Measurements from ENCODE around the gene ZDHHC7. TPM values are rescaled to one million over a fixed set of nuclear protein-coding genes. Genes with fewer than 3 reads are reported as not detected.

Gene ZDHHC7
- total RNA-seq, 4 donors from 2014 or later: 45.9 to 65.5 (median 54.3) TPM

GRCh38 chr16:85029981-85030401, 18.7 kb upstream of the ZDHHC7 start:
- Histone ChIP-seq H3K4me3 (peak overlapping the region; percentile 76), H3K27me3 (no peaks in the 10 kb centered on the region), H3K27ac (peak overlapping the region; percentile 86), H3K4me1 (peaks cover 46% of the 10 kb centered on the region), H3K9me3 (no peaks in the 10 kb centered on the region), H3K36me3 (peaks cover 11% of the 10 kb centered on the region)
- no peak for DNase-seq (ENCODE audit: low spot score in 2 of 2)
- TF ChIP-seq POLR2AphosphoS5 (IDR thresholded peaks at IDR 0.05) (peak in 1 of 3 donors; percentile 18), CTCF (IDR thresholded peaks at IDR 0.05) (no peak)
- 62% methylated on average over 12 of the region's 16 CpGs for WGBS

GRCh38 chr16:85029408-85029784, 18.1 kb upstream of the ZDHHC7 start:
- 9% methylated on average over 4 of the region's 4 CpGs for WGBS
- Histone ChIP-seq H3K36me3 (peaks cover 11% of the 10 kb centered on the region), H3K4me3 (peak overlapping the region; percentile 76), H3K9me3 (no peaks in the 10 kb centered on the region), H3K27ac (peak overlapping the region; percentile 86), H3K4me1 (peaks cover 45% of the 10 kb centered on the region), H3K27me3 (no peaks in the 10 kb centered on the region)
- DNase-seq (ENCODE audit: low spot score in 2 of 2): no peak
- TF ChIP-seq CTCF (IDR thresholded peaks at IDR 0.05) (no peak), POLR2A (IDR thresholded peaks at IDR 0.05) (no peak), EP300 (IDR thresholded peaks at IDR 0.05) (no peak), POLR2AphosphoS5 (IDR thresholded peaks at IDR 0.05) (no peak)

- Histone ChIP-seq H3K4me1 (peaks cover 45% of the 10 kb centered on the region), H3K27ac (peak overlapping the region; percentile 86), H3K9me3 (no peaks in the 10 kb centered on the region), H3K27me3 (no peaks in the 10 kb centered on the region), H3K36me3 (peaks cover 11% of the 10 kb centered on the region), H3K4me3 (peak overlapping the region; percentile 76)
- TF ChIP-seq POLR2A (IDR thresholded peaks at IDR 0.05): no peak
- TF ChIP-seq EP300 (IDR thresholded peaks at IDR 0.05): no peak
- no peak for TF ChIP-seq CTCF (IDR thresholded peaks at IDR 0.05)
- TF ChIP-seq POLR2AphosphoS5 (IDR thresholded peaks at IDR 0.05): peak in 1 of 3 donors; percentile 9
- no peak for DNase-seq (ENCODE audit: low spot score in 2 of 2)
- 7% methylated on average over 17 of the region's 17 CpGs for WGBS
Measured at GRCh38 chr16:85028685-85029407, 17.5 kb upstream of the ZDHHC7 start.

- DNase-seq (ENCODE audit: low spot score in 2 of 2): peak in 1 of 2 donors; percentile 71
- H3K36me3 ChIP-seq: peaks cover 9% of the 10 kb centered on the region
- peak overlapping the region; percentile 76 for H3K4me3 ChIP-seq
- peaks cover 45% of the 10 kb centered on the region for H3K4me1 ChIP-seq
- H3K27ac ChIP-seq: peak overlapping the region; percentile 86
- WGBS: 5% methylated on average over 15 of the region's 41 CpGs
- H3K27me3 ChIP-seq: no peaks in the 10 kb centered on the region
- H3K9me3 ChIP-seq: no peaks in the 10 kb centered on the region
- no peak for TF ChIP-seq CTCF (IDR thresholded peaks at IDR 0.05)
- no peak for TF ChIP-seq EP300 (IDR thresholded peaks at IDR 0.05)
- no peak for TF ChIP-seq POLR2A (IDR thresholded peaks at IDR 0.05)
- no peak for TF ChIP-seq POLR2AphosphoS5 (IDR thresholded peaks at IDR 0.05)
Measured at GRCh38 chr16:85027958-85028684, 16.8 kb upstream of the ZDHHC7 start.

- peaks cover 45% of the 10 kb centered on the region for H3K4me1 ChIP-seq
- peak; percentile 95 to 97 for DNase-seq (ENCODE audit: low spot score in 2 of 2)
- peak within 1 kb of the TSS; percentile 76 for H3K4me3 ChIP-seq
- no peaks in the 10 kb centered on the region for H3K9me3 ChIP-seq
- H3K36me3 ChIP-seq: peaks cover 6% of the 10 kb centered on the region
- under 1% methylated on average over 15 of the region's 59 CpGs for whole genome bisulfite sequencing
- no peaks in the 10 kb centered on the region for H3K27me3 ChIP-seq
- H3K27ac ChIP-seq: peak within 1 kb of the TSS; percentile 86
- TF ChIP-seq POLR2A (IDR thresholded peaks at IDR 0.05) (peak in 1 of 2 donors; percentile 90), CTCF (IDR thresholded peaks at IDR 0.05) (no peak), POLR2AphosphoS5 (IDR thresholded peaks at IDR 0.05) (peak in 1 of 3 donors; percentile 36), EP300 (IDR thresholded peaks at IDR 0.05) (no peak)
Measured at GRCh38 chr16:85027349-85027957, 16.1 kb upstream of the ZDHHC7 start, which contains the start of gene KIAA0513. Gene KIAA0513, plus strand, starts transcription at chr16:85027795. Its CDS starts 39,277 bp downstream, at chr16:85067072.

Measured in suprapubic skin (tissue), 4 donors.